Muscle layer of colon (tissue), 2 donors: ENCODE measurements around the gene SAMD11.
A peak's percentile ranks its signal among the peaks of the same experiment; 100 is the strongest.
"Not testable (repeated sequence)": the region's sequence is repeated elsewhere in the genome, so short reads cannot be mapped to it uniquely, and the experiment has no call there.

Source experiments
- H3K27ac ChIP-seq: one replicate; pipeline ENCODE4 v1.7.0; 2013; ENCODE audit warnings: low read depth, mild to moderate bottlenecking, low read length, moderate library complexity
- H3K27me3 ChIP-seq, 2 donors: one replicate each; pipeline ENCODE4 v1.7.0; 2013; ENCODE audit warnings: low read length in 2 of 2, mild to moderate bottlenecking in 2 of 2; ENCODE audit not compliant: insufficient read depth in 2 of 2, control insufficient read depth in 1 of 2
- H3K36me3 ChIP-seq: one replicate; pipeline ENCODE4 v1.7.0; 2013; ENCODE audit warnings: mild to moderate bottlenecking, low read length; ENCODE audit not compliant: insufficient read depth
- H3K4me1 ChIP-seq: one replicate; pipeline ENCODE4 v1.7.0; 2013; ENCODE audit warnings: mild to moderate bottlenecking, low read length; ENCODE audit not compliant: insufficient read depth
- H3K4me3 ChIP-seq, 2 donors: one replicate each; pipeline ENCODE4 v1.7.0; 2013; ENCODE audit warnings: low read length in 2 of 2, low read depth in 1 of 2, mild to moderate bottlenecking in 1 of 2, moderate library complexity in 1 of 2
- H3K9ac ChIP-seq: one replicate; pipeline ENCODE4 v1.7.0; 2013; ENCODE audit warnings: low read length
- H3K9me3 ChIP-seq: one replicate; pipeline ENCODE4 v1.7.0; 2013; ENCODE audit warnings: mild to moderate bottlenecking, low read length
- donor health status: abdominal sarcoma.
- donor health status: Adenocarcinoma of cecum.

The SAMD11 gene

DNA sequence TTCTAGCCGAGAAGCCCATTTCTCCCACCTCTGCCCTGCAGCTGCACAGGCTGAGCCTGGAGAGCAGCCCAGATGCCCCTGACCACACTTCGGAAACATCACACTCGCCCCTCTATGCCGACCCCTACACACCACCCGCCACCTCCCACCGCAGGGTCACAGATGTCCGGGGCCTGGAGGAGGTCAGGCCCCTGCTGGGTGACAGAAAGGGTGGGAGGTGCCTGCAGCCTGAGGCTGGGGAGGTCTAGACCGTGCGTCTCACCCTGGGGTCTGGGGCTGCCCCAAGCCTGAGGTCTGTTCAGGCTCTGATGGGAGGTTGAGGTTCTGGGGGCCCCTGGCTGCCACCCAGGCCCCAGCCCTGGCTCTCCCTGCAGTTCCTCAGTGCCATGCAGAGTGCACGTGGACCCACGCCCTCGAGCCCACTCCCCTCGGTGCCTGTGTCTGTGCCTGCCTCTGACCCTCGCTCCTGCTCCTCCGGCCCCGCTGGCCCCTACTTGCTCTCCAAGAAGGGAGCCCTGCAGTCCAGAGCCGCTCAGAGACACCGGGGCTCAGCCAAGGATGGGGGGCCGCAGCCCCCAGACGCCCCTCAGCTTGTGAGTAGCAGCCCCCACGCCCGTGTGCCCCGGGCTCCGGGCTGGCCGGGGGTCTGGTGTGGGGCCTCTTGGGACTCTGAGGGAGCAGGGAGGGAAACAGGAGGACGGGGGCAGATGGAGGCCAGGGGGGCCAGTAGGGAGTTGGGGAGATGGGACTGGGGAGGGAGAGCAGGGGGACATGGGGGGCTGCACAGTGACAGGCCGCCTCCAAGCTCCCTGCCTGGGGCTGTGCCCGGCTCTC is 50.0 kb downstream of the SAMD11 start:
- Histone ChIP-seq H3K27ac (no peak overlapping the region), H3K4me3 (no peak overlapping the region), H3K27me3 (peaks cover 7 to 69% of the 10 kb centered on the region in 2 donors)

DNA sequence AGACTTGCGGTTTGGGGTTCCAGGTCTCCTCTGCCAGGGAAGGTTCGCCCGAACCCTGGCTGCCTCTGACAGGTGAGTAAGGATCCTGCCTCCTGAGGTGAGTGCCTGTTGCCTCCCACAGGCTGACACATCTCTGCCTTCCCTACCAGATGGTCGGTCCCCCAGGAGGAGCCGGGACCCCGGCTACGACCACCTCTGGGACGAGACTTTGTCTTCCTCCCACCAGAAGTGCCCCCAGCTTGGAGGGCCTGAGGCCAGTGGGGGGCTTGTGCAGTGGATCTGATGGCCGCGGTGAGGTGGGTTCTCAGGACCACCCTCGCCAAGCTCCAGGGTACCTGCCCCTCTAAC is 50.5 kb downstream of the SAMD11 start:
- H3K27me3 ChIP-seq = peaks cover under 1 to 64% of the 10 kb centered on the region in 2 donors
- no peaks in the 10 kb centered on the region for H3K9me3 ChIP-seq

More for the DNA sequence above, 50.0 kb downstream of the SAMD11 start:
- Histone ChIP-seq H3K36me3 (no peaks in the 10 kb centered on the region), H3K9ac (no peak overlapping the region), H3K9me3 (no peaks in the 10 kb centered on the region), H3K4me1 (no peaks in the 10 kb centered on the region)

DNA sequence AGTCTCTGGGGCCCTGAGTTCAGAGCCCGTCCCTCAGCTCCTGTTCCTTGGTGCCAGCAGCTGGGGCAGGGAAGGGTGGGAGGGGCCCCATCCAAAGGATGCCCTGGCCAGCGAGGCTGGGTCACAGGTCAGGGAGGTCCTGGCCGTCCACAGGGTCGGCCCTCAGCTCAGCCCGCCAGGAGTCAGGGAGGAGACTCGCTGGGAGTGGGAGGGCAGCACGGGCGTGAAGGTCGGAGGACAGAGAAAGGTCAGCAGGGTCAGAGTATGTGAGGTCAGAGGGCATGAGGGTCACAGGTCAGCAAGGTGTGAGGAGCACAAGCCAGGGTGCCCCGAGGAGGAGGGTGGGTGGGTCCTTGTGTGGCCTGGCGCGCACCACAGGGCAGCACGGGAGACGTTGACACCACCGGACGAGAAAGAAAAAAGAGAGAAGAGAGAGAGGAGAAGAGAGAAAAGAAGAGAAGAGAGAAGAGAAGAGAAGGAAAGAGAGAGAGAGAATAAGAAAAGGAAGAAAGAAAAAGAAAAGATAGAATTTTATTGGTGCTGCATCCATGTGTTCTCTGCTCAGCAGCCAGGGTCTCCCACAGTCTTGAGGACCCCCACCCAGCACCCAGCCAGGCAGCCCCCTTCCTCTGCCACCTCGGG is 51.1 kb downstream of the SAMD11 start:
- H3K9me3 ChIP-seq = no peaks in the 10 kb centered on the region
- H3K27ac ChIP-seq = no peak overlapping the region
- no peak overlapping the region for H3K4me3 ChIP-seq
- peaks cover 0 to 64% of the 10 kb centered on the region in 2 donors for H3K27me3 ChIP-seq
- H3K4me1 ChIP-seq = no peaks in the 10 kb centered on the region
- no peaks in the 10 kb centered on the region for H3K36me3 ChIP-seq
- no peak overlapping the region for H3K9ac ChIP-seq

More for the DNA sequence above, 50.5 kb downstream of the SAMD11 start:
- H3K4me3 ChIP-seq = no peak overlapping the region
- no peak overlapping the region for H3K27ac ChIP-seq
- no peaks in the 10 kb centered on the region for H3K36me3 ChIP-seq
- no peak overlapping the region for H3K9ac ChIP-seq
- H3K4me1 ChIP-seq = no peaks in the 10 kb centered on the region

DNA sequence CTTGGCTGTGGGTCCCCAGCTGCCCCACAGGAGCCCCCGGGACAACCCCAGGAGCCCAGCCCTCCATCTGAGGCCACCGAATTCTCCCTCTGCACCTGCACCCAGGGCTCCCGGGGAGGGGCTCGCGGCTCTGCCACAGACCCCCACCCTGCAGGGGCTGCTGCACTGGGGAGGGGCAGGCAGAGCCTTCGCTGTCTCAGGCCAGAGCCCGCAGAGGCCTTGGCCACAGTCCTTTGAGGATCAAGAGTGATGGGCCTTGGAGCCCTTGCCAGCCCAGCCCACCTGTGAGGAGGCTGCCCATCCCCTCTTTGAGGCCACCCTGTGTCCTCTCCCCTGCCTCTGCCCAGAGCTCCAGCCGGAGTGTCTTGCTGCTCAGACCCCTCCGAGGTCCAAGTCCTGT is 51.6 kb downstream of the SAMD11 start:
- Histone ChIP-seq H3K4me1 (no peaks in the 10 kb centered on the region), H3K36me3 (no peaks in the 10 kb centered on the region), H3K27ac (no peak overlapping the region), H3K27me3 (peaks cover 0 to 60% of the 10 kb centered on the region in 2 donors), H3K9me3 (no peaks in the 10 kb centered on the region), H3K4me3 (no peak overlapping the region), H3K9ac (no peak overlapping the region)

DNA sequence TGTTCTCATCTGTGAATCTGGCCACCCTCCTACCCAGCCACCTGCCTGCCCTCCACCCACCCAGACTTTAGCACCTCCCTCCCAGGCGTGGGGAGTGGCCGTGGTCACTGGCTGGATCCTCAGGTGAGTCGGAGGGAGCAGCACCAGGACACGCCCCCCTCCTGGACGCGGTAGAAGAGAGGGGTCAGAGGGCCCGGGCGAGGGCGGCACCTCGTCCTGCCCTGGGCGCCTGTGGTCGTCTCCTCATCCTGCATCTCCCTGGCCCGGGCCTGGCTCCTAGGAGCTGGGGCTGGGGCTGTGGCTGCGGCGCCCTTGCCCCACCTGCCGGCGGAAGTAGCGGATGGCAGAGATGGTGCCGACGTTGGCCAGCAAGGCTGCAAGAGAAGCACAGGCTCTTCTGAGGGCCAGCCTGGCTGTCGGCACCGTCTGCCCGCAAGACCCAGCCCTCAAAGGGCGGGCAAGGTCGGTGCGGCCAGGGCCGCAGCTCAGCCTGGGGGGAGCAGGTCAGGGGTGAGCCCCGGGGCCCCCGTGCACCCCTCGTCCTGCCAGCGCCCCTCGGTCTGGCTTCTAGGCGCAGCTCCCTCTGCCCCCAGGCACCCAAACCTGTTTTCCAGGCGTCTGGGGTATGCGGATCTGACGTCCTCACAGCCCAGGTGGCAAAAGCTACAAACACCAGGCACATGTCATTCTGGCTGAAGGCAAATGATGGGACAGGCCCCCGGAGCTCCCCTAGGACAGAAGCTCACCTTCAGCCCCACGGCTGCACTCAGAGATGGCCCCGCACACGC is 52.4 kb downstream of the SAMD11 start:
- H3K4me3 ChIP-seq = peak overlapping the region; percentile 21 to 49
- H3K27me3 ChIP-seq = peaks cover 0 to 52% of the 10 kb centered on the region in 2 donors
- no peaks in the 10 kb centered on the region for H3K9me3 ChIP-seq
- H3K36me3 ChIP-seq = no peaks in the 10 kb centered on the region
- no peak overlapping the region for H3K27ac ChIP-seq
- H3K4me1 ChIP-seq = no peaks in the 10 kb centered on the region
- H3K9ac ChIP-seq = no peak overlapping the region

DNA sequence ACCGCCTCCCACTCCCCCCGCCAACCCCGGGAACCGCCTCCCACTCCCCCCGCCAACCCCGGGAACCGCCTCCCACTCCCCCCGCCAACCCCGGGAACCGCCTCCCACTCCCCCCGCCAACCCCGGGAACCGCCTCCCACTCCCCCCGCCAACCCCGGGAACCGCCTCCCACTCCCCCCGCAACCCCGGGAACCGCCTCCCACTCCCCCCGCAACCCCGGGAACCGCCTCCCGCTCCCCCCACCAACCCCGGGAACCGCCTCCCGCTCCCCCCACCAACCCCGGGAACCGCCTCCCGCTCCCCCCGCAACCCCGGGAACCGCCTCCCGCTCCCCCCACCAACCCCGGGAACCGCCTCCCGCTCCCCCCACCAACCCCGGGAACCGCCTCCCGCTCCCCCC is 53.1 kb downstream of the SAMD11 start:
- not testable (repeated sequence) for H3K36me3 ChIP-seq, H3K9ac ChIP-seq, H3K27ac ChIP-seq, H3K4me1 ChIP-seq, H3K9me3 ChIP-seq, H3K4me3 ChIP-seq
- H3K27me3 ChIP-seq = peaks cover 0 to 50% of the 10 kb centered on the region in 2 donors

DNA sequence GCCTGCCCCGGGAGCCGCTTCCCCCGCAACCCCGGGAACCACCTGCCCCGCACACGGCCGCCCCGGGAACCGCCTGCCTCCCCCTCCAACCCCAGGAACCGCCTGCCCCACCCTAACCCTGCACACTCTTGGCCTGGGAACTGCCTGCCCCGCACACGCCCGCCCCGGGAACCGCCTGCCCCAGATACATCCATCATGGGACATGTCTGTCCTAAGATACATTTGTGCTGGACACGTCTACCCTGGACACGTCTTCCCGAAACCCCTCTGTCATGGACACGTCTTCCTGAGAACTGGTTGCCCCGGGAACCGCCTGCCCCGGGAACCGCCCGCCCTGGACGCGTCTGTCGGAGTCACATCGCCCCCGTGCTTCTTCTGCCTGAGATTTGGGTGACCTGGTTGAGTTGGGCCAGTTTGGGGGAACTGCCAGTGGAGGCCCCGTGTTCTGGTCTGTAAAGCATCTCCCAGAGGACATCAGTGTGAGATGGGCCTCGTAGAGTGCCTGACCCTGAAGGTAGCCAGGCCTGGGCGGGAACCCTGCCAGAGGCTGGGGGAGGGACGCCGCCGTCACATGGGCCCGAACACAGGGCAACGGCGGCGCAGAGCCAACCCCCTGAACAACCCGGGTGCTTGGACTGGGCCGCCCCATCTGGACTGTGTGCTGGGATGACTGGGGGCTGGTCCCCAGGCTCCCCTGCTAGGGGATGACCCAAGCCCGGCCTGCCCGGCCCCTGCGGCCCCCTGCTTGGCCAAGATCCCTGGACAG is 54.5 kb downstream of the SAMD11 start:
- no peaks in the 10 kb centered on the region for H3K4me1 ChIP-seq
- H3K9ac ChIP-seq = no peak overlapping the region
- no peak overlapping the region for H3K4me3 ChIP-seq
- H3K36me3 ChIP-seq = no peaks in the 10 kb centered on the region
- H3K9me3 ChIP-seq = no peaks in the 10 kb centered on the region
- peaks cover 0 to 40% of the 10 kb centered on the region in 2 donors for H3K27me3 ChIP-seq
- H3K27ac ChIP-seq = no peak overlapping the region

DNA sequence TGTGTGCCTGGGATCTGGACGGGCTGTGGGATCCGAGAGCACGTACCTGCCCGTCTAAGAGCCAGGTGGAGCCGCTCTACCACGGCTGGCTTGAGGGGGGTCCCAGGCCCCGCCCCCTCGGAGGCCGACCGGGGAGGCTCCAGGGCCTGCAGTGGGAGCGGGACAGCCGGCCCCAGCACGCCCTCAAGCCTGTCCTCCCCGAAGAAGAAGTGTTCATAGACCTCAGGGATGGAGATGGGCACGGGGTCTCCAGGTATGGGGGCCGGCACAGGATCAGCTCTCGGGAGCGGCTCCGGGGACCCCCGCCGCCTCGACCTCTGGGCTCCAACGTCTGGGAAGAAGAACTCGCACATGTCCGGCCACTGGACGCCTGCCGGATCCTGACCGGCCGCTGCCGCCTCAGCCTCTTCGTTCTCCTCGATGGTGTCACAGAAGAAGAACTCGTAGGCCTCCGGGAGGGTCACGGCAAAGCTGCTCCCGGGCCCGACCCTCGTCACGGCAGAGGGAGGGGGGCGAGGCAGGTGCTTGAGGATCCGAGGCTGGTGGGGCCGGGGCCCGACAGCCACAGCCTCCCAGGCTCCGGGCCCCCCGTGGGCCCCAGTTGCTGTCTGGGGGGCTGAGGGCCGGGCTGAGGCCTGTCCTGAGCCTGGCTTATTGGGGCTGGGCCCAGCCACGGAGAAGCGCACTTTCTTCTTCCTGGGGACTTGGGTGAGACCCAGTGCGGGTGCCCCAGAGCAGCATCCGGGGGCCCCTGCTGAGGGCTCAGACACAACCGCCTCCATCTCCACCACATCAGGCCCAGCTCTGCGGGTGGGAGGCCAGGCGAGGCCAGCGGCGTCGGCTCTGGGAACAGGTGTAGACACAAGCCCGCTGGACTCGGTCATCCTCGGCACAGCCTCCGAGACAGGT is 55.4 kb downstream of the SAMD11 start:
- H3K4me3 ChIP-seq = no peak overlapping the region
- H3K9ac ChIP-seq = no peak overlapping the region
- H3K4me1 ChIP-seq = no peaks in the 10 kb centered on the region

DNA sequence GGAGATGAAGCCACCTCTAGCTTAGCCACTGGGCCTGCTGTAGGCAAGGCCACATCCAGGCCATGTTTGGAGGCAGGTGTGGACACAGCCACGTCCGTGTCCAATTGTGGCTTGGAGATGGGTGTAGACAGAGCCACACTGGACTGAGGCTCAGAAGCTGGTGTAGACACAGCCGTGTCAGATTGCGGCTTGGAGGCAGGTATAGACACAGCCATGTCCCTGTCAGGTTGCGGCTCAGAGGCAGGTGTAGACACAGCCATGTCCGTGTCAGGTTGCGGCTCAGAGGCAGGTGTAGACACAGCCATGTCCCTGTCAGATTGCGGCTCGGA is 56.0 kb downstream of the SAMD11 start:
- no peaks in the 10 kb centered on the region for H3K9me3 ChIP-seq
- no peak overlapping the region for H3K4me3 ChIP-seq
- no peak overlapping the region for H3K27ac ChIP-seq
- H3K27me3 ChIP-seq = peaks cover 0 to 33% of the 10 kb centered on the region in 2 donors
- no peaks in the 10 kb centered on the region for H3K4me1 ChIP-seq
- no peak overlapping the region for H3K9ac ChIP-seq
- no peaks in the 10 kb centered on the region for H3K36me3 ChIP-seq

More for the DNA sequence above, 55.4 kb downstream of the SAMD11 start:
- peaks cover 0 to 39% of the 10 kb centered on the region in 2 donors for H3K27me3 ChIP-seq
- no peaks in the 10 kb centered on the region for H3K9me3 ChIP-seq
- no peaks in the 10 kb centered on the region for H3K36me3 ChIP-seq
- H3K27ac ChIP-seq = no peak overlapping the region

DNA sequence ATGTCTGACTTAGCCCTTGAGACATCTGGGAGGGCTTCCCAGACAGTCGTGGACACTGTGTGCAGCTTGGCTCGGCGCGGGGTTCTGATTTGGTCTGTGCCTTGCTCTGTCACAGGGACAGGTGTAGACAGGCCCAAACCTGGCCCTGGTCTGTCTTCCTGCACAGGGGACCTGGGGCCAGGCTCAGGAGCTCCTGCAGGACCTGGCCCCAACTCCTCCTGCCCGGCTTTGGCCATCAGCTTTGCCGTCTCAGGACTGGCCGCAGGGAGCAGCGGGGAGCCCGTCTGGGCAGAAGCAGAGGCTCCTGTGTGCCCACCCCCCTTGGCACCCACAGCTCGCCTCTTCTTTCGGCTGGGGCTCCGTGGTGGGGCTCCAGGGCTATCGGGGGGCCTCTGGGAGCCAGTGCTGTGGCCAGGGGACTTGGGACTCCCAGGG is 56.4 kb downstream of the SAMD11 start:
- H3K4me1 ChIP-seq = no peaks in the 10 kb centered on the region

More for the DNA sequence above, 56.4 kb downstream of the SAMD11 start:
- H3K27ac ChIP-seq = no peak overlapping the region
- no peak overlapping the region for H3K4me3 ChIP-seq
- peaks cover 0 to 29% of the 10 kb centered on the region in 2 donors for H3K27me3 ChIP-seq
- no peaks in the 10 kb centered on the region for H3K9me3 ChIP-seq
- H3K36me3 ChIP-seq = no peaks in the 10 kb centered on the region
- no peak overlapping the region for H3K9ac ChIP-seq
